Stimulated activated CD4-positive, alpha-beta T cell treated with anti-CD3 and anti-CD28 coated beads, Interleukin-1b, Interleukin-23, amount 100 ng/mL, for 4 hours (primary cell): Measurements from ENCODE around the gene FANCE.

Experiments used
- DNase-seq, 2 donors: peaks; one replicate each; pipeline ENCODE4 v3.0.0-alpha.2; 2020; ENCODE audit warnings: low read depth in 2 of 2

FANCE gene

DNA sequence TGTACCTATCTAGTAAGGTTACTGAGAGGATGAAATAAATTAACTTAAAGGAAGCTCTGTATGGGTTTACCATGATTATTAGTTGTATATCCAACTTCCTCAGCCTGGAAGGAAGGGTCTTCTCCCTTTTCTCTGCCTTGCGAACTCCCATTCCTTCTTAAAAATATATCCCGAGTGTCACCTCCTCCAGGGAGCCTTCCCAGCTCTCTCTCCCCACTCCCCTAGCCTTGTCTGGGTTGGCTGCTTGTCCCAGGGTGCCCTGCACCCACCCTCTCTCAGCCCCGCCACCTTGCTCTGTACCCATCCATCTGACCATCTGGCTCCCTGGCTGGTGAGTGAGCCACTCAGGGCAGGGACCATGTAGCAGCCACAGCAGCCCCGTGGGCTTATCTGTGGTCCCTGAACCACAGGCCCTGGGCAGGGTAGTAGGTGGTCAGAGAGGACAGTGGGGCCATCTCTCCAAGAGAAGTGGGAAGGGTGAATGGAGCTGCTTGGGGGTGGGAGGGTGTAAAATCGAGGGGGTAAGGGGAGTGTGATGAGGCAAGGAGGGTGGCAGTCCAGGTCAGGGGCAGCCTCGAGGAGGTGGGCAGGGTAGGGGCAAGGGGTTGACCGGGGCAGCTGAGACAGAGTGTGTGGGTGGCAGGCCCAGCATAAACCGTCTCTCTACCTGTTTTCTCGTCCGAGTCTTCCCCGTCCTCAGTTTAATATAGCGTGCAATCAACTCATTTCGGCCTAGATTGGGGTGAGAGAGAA lies 31.9 kb downstream of the FANCE start:
- DNase-seq, result no peak

DNA sequence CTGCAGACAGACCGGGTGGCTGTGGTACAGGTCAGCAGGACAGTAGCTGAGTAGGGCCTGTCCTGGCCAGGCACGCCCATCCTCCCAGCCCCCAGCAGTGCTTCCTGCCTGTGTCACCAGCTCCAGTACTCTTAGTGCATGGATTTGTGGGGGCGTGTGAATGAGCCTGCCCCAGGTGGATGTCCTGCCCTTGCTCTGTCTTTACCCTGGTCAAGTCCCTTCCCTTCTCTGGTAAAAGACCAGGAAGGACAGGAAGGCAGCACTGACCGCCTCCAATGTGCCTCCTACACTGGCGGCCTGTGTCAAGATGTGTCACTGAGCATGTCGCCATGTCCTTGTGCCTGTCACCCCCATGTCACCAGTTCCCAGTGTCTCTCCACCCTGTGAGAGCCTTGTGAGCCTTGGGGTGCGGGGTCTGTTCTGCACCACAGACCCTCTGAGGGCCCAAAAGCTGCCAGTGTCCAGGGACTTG lies 32.8 kb downstream of the FANCE start:
- DNase-seq, result no peak

DNA sequence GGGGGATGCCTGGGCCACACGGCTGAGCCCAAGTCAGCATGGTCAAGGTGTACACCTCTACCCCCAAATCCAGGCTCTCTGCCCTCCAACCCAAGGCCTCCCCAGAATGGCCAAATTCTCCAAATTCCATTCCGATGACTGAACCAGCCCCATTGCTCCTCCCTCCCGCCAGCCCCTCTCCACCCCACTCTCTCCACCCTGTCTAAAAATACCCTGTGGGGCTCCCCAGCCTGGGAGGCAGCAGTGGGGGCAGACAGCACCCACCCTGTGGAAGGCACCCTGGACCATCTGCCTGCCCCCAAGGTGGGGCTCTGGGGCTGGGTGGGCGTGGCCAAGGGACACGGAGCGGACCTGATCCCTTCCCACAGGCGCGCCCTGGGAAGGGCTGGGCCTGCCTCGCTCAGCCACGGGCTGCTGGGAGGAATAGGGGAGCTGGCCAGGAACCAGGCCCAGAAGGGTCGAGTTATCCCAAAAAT lies 33.3 kb downstream of the FANCE start:
- DNase-seq, result no peak

DNA sequence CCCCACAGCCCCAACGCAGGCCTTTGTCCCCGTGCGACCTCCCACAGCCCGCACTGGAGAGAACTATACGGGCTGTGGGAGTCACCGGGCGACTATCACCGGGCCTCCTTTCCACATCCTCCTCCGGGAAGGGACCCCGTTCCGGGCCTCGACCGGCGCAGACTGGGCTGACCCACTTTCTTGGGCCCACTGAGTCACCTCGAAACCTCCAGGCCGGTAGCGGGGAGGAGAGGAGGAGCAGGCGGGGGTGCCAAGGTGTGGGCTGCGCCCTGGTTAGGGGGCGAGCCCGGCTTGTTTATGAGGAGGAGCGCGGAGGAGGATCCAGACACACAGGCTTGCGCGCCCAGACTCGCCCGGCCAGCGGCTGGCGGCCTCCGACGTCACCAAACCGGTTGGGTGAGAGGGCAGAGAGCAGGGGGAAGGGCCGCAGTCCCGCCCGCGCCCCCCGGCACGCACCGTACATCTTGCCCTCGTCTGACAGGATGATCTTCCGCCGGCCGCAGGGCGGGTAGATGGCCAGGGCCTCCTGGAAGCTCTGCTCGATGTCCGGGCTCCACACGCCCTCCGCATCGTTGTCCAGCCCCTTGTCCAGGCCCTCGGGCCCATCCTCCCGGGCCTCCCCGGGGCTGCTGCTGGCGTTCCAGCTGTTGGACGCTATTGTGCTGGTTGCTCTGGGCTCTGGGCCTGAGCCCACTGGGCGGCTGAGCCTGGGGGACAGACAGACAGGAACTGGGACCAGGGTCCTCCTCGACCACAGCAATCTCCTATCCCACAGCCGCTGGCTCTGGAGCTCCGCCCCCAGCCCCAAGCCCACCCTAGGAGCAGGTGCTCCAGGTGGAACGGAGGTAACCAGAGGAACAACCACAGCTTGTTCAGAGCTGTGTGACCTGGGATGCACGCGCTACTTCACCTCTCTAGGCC lies 34.1 kb downstream of the FANCE start:
- no peak for DNase-seq

DNA sequence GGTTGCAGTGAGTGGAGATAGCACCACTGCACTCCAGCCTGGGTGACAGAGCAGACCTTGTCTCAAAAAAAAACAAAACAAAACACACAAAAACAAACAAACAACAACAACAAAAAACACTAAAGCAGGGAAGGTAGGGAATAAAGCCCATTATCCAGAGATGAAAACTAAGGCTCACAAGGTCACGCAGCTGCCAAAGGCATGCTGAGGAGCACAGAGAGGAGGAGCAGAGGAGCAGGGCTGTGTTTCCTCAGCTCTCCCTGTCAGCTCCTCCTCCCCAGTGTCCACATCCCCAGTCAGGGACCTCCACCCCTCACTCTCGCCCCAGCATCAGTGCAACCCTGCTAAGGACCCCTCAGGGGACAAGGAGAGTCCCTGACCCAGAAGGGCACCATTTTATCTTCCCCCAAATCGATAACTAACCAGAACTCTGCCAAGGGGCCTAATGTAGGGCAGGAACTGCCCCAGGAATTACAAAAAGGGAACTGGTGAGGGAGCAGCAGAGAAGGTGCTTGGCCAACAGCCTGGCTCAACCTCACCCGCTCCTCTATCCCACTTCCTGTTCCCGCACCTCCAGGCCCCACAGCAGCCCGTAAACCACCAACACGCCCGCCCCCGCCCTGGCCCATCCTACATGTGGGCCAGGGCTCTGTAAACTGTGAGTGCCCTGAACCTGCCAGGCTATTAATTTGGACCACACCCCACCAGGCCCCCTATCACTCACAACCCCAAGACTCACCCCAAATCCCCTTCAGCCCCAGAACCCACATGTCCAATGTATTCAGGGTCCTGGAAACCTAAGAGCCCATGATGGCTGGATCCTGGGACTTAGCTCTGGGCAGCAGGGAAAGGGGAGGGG lies 35.7 kb downstream of the FANCE start:
- DNase-seq, result no peak

DNA sequence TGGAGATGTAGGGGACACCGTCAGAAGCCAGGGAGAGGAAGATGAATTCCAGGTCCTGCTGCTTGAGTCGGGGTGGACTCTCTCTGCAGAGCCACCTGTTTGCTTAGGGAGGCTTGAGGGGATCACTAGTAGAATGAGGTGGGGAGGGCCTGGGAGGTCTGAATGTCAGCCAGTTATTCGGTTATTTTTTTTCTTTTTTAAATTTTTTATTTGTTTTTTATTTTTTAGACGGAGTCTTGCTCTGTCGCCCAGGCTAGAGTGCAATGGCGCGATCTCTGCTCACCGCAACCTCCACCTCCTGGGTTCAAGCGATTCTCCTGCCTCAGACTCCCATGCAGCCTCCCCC lies 36.4 kb downstream of the FANCE start:
- DNase-seq, result no peak

DNA sequence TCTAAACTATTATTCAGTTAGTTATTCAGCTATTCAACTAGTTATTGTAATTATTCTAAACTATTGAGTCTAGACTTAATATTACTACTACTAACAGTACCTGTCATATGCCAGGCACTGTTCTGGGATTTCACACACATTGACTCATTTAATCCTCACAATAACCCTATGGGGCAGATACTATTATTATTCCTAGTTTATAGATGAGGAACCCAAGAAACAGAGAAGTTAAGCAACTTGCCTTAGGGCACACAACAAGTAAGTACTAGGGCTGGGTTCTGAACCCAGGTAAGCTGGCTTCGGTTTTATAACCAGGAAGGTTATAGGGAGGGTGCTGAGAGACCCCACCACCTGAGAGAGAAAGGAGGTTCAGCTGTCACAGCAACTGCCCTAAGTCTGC lies 36.9 kb downstream of the FANCE start:
- DNase-seq, result no peak

DNA sequence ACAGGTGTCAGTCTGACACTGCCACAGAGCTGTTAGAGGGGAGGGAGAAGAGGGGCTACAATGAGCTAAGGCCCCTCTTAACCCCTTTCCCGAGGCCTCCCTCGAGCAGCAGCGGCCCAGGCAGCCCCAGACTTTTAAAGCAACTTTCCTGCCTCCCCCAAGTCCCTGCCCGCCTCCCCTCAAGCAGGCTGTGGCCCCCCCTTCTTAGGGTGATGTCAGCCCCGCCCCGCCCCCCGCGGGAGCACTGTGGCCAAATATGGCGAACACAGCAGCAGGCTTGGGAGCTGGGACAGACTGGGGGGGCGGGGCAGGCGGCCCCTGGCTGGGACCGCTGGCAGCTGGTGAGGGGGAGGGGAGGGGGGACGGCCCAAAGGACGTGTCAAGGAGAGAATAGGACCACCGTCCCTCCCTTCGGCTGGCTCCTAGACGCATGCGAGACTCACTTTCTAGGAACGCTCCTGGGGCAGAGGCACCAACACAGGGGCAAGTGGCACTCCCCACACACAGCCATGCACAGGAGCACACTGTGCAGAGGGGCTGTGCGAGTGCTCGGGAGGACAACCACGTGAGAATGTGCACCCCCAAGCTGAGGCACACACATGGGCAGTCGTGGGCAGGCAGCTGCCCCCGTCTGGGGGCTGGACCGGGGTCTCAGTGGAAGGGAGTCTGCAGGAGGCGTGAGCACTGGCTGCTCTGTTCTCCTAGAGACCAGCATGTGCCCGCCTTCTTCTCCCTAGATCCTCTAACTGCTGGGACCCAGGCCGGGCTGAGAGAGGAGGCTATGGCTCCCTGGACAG lies 38.1 kb downstream of the FANCE start:
- no peak for DNase-seq

DNA sequence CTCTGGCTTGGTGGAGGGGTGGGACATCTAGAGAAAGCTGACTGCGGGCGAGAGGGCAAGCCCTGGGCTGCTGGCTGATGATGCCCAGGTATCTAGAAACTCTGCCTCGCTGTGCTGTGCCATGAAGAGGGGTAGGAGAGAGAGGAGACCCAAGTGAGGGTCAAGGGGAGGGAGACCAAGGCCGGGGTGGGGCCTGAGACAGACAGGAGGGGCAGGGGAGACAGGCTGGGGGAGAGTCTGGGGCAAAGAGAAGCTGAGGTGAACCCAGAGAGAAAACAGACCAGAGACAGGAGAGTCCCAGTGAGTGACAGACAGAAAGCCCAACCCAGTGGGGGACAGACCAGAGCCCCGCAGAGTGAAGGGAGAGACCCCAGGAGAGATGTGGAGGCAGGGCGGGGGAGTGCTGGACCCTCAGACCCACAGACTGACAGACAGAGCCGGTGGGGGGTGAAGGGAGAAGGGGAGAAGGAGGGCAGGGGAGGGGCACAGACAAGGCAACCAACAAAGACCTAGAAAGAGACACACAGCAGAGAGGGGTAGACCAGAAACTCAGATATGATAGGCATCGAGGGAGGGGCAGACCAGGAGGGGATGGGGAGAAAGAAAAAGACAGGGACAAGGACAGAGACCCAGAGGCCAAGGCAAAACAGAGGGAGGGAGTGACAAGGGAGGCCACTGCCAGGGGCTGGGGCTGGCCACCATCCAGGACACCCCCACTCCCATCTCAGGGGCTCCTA lies 38.9 kb downstream of the FANCE start:
- no peak for DNase-seq

DNA sequence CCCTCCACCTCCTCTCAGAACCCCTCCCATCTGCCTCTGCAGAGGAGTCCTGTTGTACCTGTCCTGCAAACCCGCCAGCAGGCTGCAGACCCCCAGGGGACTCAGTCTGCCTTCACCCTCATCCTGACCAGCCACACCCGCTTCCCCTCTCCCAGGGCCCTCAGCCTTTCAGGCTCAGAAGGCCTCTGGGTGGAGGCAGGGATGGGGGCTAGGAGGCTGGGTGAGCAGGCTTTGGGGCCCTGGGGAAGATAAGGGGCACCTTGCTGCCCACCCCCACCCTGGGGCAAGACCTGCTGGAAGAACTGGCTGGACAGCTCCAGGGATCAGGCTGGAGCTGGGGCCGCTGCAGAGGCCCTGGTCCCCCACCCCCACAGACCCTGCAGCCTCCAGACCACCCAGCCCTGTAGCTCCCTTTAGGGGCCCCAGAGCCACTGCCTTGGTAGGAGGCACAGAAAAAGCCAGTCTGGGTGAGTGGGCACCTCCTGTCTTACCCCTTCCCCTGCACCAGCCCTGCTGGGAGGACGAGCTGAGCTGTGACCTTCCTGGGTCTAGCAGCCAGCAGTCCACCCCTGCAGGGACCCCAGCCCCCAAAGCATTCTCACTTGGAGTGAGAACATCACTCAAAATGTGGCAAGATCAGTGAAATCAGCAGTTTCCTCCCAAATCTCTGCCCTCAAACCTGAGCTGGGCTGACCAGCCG lies 39.6 kb downstream of the FANCE start:
- no peak for DNase-seq

DNA sequence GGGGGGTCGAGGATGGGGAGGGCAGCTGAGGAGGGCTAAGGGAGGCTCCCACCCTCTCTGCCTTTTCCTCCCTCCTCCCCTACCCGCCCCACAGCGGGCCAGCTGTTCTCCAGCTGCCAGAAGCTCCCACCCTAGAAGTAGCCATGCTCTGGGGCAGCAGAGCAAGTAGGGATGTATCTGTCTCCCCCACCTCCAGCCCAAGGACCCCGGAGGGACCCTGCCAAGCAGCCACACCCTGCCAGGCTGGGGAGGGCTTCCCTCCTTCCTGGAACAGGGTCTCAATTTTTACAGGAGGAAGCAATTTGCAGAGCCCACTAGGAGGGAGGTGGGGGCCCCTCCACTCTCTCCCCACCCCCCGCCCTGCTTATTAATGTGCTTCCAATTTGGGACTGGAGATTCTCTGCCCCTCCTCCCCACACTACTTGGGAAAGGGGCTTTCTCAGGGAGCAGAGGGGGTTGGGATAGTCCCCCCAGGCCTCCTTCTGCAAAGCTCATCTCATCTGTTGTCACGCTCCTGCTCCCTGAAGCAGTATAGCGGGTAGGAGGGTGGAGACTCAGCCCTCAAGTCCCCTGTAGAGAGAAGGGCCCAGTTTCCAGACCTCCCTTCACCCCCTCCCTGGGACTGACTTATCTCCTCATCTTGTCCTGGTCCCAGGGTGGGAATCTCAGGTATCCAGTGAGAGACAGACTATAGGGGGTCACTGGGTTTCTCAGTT lies 40.3 kb downstream of the FANCE start:
- DNase-seq, result no peak

DNA sequence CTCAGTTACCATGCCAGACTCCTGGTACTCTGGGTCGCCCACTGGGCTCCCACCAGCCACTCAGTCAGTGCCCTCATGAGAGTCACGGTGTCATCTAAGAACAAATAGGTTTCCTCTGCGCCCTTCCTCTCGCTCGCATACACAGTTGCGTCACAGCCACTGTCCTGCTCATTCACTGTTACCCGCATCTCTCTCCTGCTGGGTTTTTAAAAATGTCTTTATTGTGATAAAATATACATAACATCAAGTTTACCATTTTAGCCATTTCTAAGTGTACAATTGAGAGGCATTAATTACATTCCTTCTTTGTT lies 40.8 kb downstream of the FANCE start:
- DNase-seq, result no peak

DNA sequence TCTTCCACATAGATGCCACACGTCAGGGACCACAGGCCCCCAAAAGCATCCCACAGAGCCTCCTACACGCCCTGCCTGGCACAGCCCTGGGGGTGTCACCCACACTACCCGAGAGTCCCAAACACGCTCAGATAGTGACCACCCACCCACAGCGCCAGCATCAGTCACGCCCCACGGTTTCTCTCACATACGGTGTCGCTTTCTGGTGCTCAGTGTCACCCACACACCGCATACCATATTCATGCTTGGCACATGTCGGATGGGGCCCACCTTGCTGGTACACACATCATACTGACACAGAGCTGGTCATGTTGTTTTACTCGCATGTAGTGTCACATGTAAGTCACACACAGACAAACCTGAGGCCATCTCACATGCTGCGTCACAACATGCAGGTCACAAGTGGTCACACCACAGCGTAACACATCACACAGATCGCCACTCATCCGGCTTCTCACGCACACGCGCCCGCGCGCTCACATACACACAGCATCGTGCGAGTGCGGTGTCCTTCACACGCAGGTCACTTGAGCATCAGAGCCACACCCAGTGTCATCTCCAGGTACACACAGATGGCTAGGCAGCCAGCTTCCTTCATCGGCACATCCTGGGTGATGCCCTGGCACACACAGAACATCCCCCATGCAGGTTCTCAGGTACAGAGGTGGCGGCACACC lies 41.3 kb downstream of the FANCE start:
- DNase-seq, result no peak

DNA sequence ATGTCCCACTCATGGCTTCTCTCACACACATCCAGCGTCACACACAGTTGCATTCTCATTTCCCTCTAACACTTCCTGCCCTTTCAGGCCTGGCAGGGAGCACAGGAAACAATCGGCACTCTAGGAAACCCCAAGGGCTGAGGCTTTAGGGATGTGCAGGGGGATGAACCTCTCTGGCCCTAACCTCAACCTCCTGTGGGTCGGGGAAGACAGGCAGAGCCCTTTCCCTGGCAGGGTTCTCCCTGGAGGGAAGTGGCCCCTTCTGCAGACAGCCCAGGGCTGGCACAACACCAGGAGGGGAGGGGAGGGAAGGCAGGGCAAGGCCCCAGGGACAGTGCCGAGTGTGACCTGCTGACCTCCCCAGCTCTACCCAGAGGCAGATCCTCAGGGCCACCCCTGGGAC lies 42.0 kb downstream of the FANCE start:
- DNase-seq, result no peak

DNA sequence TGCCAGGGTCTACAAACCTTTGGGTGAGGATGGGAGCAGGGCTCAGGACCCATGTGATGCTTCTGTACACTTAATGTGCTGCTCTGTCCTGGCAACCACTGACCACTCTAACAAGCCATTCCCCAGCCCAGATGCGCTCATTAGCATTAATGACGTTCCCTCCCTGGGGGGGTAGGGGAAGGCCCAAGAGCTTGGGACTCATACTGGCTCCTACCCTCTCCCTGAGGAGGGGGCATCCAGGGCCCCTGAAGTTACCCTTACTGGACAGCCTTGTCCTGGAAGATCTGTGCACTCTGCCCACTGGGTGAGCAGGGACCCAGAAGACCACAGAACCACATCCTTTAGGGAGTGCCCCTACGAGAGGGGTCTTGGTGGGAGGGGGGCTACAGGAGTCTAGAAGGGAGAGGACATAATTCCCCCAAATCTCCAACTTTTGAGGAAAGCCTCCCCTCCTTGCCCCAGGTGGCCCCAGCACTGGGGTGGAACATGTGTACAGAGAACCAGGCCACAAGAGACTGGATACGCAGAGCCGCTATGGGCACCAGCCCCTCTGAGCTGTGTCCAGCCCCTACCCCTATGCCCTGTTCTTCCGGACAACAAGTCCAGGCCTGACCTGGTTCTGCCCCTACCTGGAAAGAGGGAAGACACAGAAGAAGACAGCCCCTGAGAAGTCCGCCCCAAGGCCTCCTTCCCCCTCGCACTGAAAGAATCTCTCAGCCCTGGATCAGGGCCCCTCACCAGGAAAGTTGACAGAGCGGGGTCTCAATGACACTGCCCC lies 43.3 kb downstream of the FANCE start:
- no peak for DNase-seq

DNA sequence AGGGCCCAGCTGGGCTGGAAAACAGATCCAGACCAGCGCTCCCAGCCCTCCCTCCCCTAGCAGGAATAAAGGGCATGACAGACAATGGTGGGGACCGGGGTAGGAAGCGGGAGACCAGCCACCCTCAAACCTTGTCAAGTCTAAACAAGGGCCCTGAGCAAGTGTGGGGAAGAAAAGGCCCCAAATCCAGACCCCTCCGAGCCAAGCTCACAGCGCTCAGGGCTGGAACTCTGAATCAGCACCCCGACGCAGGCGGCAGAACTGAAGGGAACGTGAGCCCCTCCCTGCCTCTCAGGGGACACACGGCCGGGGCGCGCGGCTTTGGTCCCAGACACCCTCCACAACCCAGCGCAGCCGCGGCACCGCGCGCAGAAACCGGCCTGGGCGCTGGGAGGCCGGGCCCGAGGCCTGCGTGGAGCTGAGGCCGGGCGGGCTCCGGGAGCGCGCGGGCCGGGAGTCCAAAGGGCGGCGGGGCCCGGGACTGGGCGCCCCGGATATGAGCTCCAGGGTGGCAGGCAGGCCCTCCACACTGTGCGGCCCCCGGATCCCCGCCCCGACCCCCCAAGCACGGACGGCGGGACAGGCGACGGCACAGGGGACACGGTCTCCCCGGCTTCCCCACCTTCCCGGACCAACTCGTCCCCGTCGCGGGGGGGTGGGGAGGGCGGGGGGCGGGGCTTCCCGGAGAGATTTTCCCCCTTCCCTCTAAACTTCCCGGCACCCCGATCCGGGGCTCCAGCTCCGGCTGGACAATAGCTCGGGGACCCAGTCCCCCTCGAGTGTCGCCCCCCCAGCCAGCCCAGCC lies 44.1 kb downstream of the FANCE start:
- DNase-seq, result no peak
